HUES48 (cell line): Measurements from ENCODE around the gene TTC28.

ENCODE experiments used
- H3K27ac ChIP-seq: one replicate; pipeline ENCODE4 v1.7.0; 2013; ENCODE audit warnings: low read depth, low read length, inconsistent platforms
- H3K27me3 ChIP-seq: 2 replicates; pipeline ENCODE4 v1.6.1; 2013; ENCODE audit warnings: mild to moderate bottlenecking, low read length; ENCODE audit not compliant: control insufficient read depth, insufficient read depth
- H3K36me3 ChIP-seq: 2 replicates; pipeline ENCODE4 v1.6.1; 2013; ENCODE audit warnings: low read length; ENCODE audit not compliant: control insufficient read depth, insufficient read depth
- H3K4me1 ChIP-seq: 2 replicates; pipeline ENCODE4 v1.6.1; 2013; ENCODE audit warnings: mild to moderate bottlenecking, low read length; ENCODE audit not compliant: control insufficient read depth, insufficient read depth
- H3K4me3 ChIP-seq: 2 replicates; pipeline ENCODE4 v1.5.1; 2013; ENCODE audit warnings: mild to moderate bottlenecking, low read depth, low read length
- H3K9ac ChIP-seq: 2 replicates; pipeline ENCODE4 v1.6.1; 2013; ENCODE audit warnings: mild to moderate bottlenecking, low read depth, low read length, moderate library complexity
- H3K9me3 ChIP-seq: 2 replicates; pipeline ENCODE4 v1.6.1; 2013; ENCODE audit warnings: low read length; ENCODE audit not compliant: control insufficient read depth, insufficient read depth

TTC28 gene

DNA sequence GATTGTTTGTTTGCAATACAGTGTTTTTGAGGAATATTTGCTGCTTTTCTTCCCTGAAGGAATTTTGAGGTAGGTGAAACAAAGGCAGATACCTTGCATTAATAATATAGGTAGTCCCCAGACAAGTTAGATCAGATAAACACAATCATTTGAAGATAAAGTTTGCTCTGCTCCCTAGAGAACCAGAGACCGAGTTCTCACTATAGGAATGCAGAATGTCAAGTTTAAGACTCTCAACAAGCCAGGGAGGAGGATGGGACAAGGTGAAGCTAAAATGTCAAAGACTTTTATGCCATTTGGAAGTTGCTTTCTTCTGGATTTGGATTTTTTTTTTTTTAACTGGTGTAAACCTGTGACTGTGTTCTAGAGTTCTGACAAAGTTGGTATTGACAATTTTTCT is 364.7 kb downstream of the TTC28 start:
- H3K4me3 ChIP-seq = no peak overlapping the region
- no peaks in the 10 kb centered on the region for H3K4me1 ChIP-seq
- no peak overlapping the region for H3K9ac ChIP-seq

DNA sequence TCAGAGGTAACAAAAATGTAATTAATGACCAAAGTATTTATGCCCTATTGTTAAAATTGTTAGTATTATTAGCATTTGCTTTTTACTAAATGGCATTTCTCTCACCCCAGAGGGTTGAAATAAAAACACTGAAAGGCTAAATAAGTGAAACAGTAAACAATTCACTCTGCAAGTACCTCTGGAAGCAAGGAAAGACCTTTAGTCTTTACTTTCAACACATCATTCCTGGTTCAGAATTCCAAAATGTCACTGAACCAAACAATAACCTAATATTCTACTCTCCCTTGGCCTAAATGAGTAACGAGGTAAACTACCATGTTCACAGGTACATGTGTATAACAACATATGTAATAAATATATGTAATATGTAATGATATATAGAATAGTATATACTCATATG is 369.3 kb downstream of the TTC28 start:
- Histone ChIP-seq H3K27me3 (no peaks in the 10 kb centered on the region), H3K4me1 (no peaks in the 10 kb centered on the region), H3K36me3 (no peaks in the 10 kb centered on the region), H3K9me3 (no peaks in the 10 kb centered on the region), H3K27ac (no peak overlapping the region), H3K9ac (no peak overlapping the region), H3K4me3 (no peak overlapping the region)

More for the DNA sequence above, 364.7 kb downstream of the TTC28 start:
- peaks cover 2% of the 10 kb centered on the region; the same call in 1 of the 2 replicates for H3K9me3 ChIP-seq
- no peak overlapping the region for H3K27ac ChIP-seq
- H3K27me3 ChIP-seq = no peaks in the 10 kb centered on the region
- no peaks in the 10 kb centered on the region for H3K36me3 ChIP-seq

DNA sequence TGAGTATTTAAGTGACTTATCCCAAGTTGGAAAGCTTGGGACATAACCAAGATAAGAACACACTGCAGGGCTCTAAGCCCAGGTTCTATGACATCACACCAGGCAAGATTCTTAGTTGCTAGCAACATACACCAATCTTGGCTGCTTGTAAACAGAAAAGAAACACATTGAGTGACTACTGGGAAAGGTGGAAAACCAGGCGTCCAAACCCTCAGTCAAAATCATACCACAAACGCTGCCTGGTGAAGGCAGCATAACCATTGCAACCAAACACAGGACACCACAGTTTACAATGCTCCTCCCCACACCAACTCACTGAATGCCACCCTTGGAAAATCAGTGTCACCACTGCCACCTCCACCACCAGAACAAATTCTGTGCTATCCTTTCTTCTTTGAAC is 379.9 kb downstream of the TTC28 start:
- no peak overlapping the region for H3K9ac ChIP-seq
- no peak overlapping the region for H3K4me3 ChIP-seq
- no peaks in the 10 kb centered on the region for H3K27me3 ChIP-seq
- H3K27ac ChIP-seq = no peak overlapping the region
- H3K4me1 ChIP-seq = no peaks in the 10 kb centered on the region
- H3K9me3 ChIP-seq = no peaks in the 10 kb centered on the region
- no peaks in the 10 kb centered on the region for H3K36me3 ChIP-seq

DNA sequence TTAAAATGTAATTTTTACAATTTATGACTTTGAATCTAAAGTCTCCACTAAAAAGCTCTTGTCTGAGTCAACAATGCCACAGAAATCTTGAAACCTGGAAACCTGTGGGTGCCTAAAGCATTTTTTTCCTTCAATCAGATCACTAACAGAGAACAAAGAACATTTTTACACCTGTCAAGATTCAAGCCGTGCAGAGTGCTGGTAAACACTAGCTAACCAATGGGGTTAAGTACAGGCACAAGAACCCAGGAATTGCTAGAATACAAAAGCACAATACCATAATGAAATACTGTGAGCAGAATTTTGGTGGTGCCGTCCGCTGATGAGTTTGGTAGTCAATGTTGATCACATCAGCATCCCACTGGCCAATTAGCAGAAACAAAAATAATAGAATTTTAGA is 380.3 kb downstream of the TTC28 start:
- H3K27me3 ChIP-seq = no peaks in the 10 kb centered on the region
- H3K4me1 ChIP-seq = no peaks in the 10 kb centered on the region
- no peaks in the 10 kb centered on the region for H3K9me3 ChIP-seq
- H3K27ac ChIP-seq = no peak overlapping the region
- H3K36me3 ChIP-seq = no peaks in the 10 kb centered on the region
- H3K4me3 ChIP-seq = no peak overlapping the region
- no peak overlapping the region for H3K9ac ChIP-seq

DNA sequence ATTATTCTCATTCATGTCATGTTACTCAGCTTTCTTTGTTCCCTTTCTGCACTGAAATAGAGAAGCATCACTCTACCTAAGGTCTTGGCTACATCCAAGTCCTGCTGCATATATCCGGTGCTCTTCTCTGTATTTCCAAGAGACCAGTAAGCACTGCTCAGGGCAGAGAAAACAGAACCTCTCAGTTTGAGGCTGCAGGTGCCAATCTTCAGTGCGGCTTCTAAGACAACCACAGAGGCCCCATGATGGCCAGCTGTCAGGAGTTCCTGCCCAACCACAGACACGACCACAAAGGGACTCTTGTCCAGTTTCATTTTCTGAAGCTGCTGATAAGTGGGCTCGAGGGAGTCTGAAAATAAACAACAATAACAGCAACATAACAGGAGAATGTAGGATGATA is 382.1 kb downstream of the TTC28 start:
- no peaks in the 10 kb centered on the region for H3K9me3 ChIP-seq
- H3K27ac ChIP-seq = no peak overlapping the region
- no peak overlapping the region for H3K4me3 ChIP-seq
- H3K36me3 ChIP-seq = no peaks in the 10 kb centered on the region
- H3K27me3 ChIP-seq = no peaks in the 10 kb centered on the region
- no peak overlapping the region for H3K9ac ChIP-seq
- no peaks in the 10 kb centered on the region for H3K4me1 ChIP-seq

DNA sequence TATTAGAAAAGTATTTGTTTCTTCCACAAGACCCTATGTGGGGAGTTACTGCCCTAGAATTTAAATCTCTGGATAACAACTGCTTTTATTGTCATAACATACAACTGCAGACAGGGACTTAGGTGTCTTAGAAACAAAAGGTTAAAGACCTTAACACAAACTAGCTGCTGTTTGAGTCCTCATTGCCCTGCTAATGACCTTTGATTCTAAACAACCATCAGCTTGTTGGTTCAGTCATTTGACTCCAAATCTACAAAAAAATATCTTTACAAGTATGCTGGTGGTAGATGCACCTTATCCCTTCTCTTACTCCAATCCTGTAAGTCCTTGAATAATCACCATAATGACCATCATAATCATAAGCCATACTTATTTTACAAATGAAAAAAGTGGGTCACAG is 383.2 kb downstream of the TTC28 start:
- no peaks in the 10 kb centered on the region for H3K9me3 ChIP-seq
- no peaks in the 10 kb centered on the region for H3K4me1 ChIP-seq
- no peaks in the 10 kb centered on the region for H3K27me3 ChIP-seq
- no peaks in the 10 kb centered on the region for H3K36me3 ChIP-seq
- no peak overlapping the region for H3K4me3 ChIP-seq
- no peak overlapping the region for H3K27ac ChIP-seq
- H3K9ac ChIP-seq = no peak overlapping the region

DNA sequence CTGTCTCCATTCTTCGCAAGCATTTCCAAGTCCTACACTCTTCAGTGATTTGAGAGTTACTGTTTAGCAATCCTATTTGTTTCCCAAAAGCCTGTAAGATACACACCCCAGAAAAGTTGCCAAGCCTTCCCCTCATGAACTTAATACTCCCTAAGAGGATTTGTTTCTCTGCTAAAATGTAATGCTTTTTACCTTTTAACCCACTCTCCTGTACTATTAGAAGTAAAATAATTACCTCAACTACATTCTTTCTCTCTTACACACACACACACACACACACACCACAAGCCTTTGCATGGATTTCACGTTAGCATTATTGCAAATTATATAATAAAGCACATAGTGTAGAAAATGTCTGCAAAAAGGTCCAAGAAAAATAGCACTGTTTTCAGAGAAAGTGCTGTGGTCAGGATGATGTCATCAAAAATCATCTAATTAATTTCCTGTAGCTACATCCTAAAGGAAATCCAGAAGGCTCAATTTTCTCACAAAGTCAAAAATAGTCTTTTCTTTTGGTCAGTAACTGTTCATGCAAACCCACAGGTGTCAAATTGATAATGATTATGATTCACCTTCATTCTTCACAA is 396.5 kb downstream of the TTC28 start:
- H3K9ac ChIP-seq = no peak overlapping the region
- no peaks in the 10 kb centered on the region for H3K27me3 ChIP-seq
- peaks cover 2% of the 10 kb centered on the region; the same call in 1 of the 2 replicates for H3K4me1 ChIP-seq
- no peaks in the 10 kb centered on the region for H3K36me3 ChIP-seq
- no peak overlapping the region for H3K27ac ChIP-seq
- H3K4me3 ChIP-seq = no peak overlapping the region
- H3K9me3 ChIP-seq = no peaks in the 10 kb centered on the region

DNA sequence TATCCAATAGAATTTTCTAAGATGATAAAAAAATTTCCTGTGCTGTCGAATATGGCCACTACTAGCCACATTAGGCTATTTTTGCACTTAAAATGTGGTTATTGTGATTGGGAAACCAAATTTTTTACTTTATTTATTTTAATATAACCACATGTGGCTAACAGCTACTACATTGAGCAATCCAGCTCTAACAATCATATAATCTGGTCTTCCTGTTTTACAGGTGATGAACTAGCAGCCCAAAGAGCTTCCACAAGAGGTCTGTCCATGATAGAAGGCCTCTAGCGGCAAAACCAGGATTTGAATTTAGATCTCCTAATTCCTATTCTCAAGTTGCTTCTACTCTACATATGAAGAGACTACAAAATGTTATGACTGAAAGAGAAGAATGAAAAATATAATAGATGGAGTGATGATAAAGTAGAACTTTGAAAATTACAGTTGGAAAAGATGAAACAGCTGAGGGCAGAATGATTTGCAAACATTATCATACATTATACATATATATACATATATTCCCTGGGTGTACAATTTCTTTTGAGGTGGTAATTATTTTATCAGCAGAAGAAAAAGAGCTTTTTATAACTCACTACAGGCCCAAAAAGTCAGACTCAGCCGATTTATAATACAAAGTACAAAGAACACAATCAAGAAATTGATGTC is 397.1 kb downstream of the TTC28 start:
- Histone ChIP-seq H3K4me1 (peaks cover 7% of the 10 kb centered on the region; the same call in 1 of the 2 replicates), H3K27me3 (no peaks in the 10 kb centered on the region), H3K27ac (no peak overlapping the region), H3K9ac (no peak overlapping the region), H3K9me3 (no peaks in the 10 kb centered on the region), H3K4me3 (no peak overlapping the region), H3K36me3 (no peaks in the 10 kb centered on the region)

DNA sequence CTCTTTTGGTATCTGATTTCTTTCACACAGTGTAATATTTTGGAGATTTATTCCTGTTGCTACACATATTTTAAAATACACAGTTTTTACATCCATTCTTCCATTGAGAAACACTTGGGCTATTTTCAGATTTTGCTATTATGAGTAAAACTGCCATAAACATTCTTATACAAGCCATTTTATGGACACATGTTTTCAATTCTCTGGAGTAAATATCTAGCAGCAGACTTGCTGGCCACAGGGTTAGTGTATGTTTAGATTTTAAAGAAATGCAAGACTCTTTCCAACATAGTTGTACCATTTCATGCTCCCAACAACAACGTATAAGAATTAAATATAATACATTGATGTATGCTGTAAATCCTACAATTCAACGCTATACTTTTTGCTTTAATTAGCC is 399.8 kb downstream of the TTC28 start:
- Histone ChIP-seq H3K4me1 (peaks cover 31% of the 10 kb centered on the region), H3K9ac (no peak overlapping the region), H3K36me3 (no peaks in the 10 kb centered on the region), H3K27me3 (no peaks in the 10 kb centered on the region), H3K9me3 (no peaks in the 10 kb centered on the region), H3K4me3 (no peak overlapping the region), H3K27ac (no peak overlapping the region)

DNA sequence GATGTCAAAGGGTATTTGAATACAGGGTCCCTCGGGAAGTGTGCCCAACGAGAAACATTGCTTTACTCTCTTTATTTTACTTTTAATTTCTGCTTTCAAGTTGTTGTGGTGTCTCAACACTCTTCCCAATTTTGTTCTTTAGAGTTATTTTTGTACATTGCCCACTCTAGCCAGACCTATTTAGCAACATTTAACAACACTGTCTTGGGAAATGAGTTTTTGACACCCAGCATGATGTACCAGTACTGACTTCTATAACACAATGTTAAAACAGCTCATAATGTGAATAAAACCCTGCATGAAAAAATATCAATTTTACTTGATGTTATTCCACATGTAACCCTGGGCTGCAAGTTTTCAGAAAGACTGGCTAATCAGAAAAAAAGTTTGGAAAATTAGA is 410.4 kb downstream of the TTC28 start:
- H3K27ac ChIP-seq = no peak overlapping the region
- H3K36me3 ChIP-seq = no peaks in the 10 kb centered on the region
- H3K9ac ChIP-seq = no peak overlapping the region
- peaks cover 8% of the 10 kb centered on the region for H3K4me1 ChIP-seq
- H3K4me3 ChIP-seq = no peak overlapping the region
- no peaks in the 10 kb centered on the region for H3K9me3 ChIP-seq
- H3K27me3 ChIP-seq = no peaks in the 10 kb centered on the region

DNA sequence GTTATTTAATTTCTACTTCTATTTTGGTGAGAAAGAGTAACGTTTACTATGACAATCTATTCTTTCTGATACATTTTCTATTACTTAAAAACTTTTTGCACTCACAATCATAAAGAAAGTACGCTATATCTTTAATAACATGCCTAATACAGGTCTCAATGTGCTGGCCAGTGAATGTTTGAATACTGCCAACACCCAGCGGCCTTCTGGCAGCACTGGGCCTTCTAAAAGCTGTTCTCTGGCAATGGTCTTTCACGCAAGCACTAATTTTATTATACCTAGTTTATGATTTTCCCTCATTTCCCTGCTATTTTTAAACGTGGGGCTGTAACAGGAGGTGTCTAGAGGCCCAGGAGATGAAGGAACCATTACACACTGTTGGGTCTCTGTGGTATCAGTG is 410.8 kb downstream of the TTC28 start:
- Histone ChIP-seq H3K9me3 (no peaks in the 10 kb centered on the region), H3K4me1 (peaks cover 8% of the 10 kb centered on the region), H3K27me3 (no peaks in the 10 kb centered on the region), H3K36me3 (no peaks in the 10 kb centered on the region), H3K27ac (no peak overlapping the region), H3K9ac (no peak overlapping the region), H3K4me3 (no peak overlapping the region)
